HG02938 (cell line): ENCODE data around the gene GNA12.
"Not testable (repeated sequence)": the region's sequence is repeated elsewhere in the genome, so short reads cannot be mapped to it uniquely, and the experiment has no call there.

Experiments used
- ATAC-seq: cut with Tn5 transposase; IDR thresholded peaks from one replicate; pipeline ENCODE4 v1.9.1; 2021; ENCODE audit warnings: mild to moderate bottlenecking, moderate library complexity; ENCODE audit not compliant: unreplicated experiment

GNA12 gene

GRCh38 chr7:2757904-2758672, 86.0 kb downstream of the GNA12 start:
- peak; percentile 80 for ATAC-seq

- ATAC-seq, result no peak
Observed at GRCh38 chr7:2757361-2757903, 86.7 kb downstream of the GNA12 start.

- ATAC-seq, result no peak
Observed at GRCh38 chr7:2755531-2755930, 88.6 kb downstream of the GNA12 start.

GRCh38 chr7:2754912-2755311, 89.2 kb downstream of the GNA12 start:
- ATAC-seq, result no peak

- ATAC-seq, result no peak
Observed at GRCh38 chr7:2754086-2754485, 90.0 kb downstream of the GNA12 start.

- no peak for ATAC-seq
Observed at GRCh38 chr7:2753148-2753547, 91.0 kb downstream of the GNA12 start.

GRCh38 chr7:2751086-2751485, 93.0 kb downstream of the GNA12 start:
- no peak for ATAC-seq

- no peak for ATAC-seq
Observed at GRCh38 chr7:2750004-2750407, 94.1 kb downstream of the GNA12 start.

- not testable (repeated sequence) for ATAC-seq
Observed at GRCh38 chr7:2748684-2749083, 95.4 kb downstream of the GNA12 start.

GRCh38 chr7:2743523-2744185, 100.5 kb downstream of the GNA12 start:
- not testable (repeated sequence) for ATAC-seq

GRCh38 chr7:2738766-2739549, 105.2 kb downstream of the GNA12 start:
- ATAC-seq, result no peak

- no peak for ATAC-seq
Observed at GRCh38 chr7:2737771-2738540, 106.2 kb downstream of the GNA12 start.

- ATAC-seq, result not testable (repeated sequence)
Observed at GRCh38 chr7:2737005-2737743, 106.9 kb downstream of the GNA12 start.

GRCh38 chr7:2736411-2736914, 107.6 kb downstream of the GNA12 start:
- no peak for ATAC-seq

GRCh38 chr7:2735744-2736143, 108.4 kb downstream of the GNA12 start:
- ATAC-seq, result no peak

- no peak for ATAC-seq
Observed at GRCh38 chr7:2734751-2735571, 109.1 kb downstream of the GNA12 start.

- ATAC-seq, result no peak
Observed at GRCh38 chr7:2734084-2734686, 109.9 kb downstream of the GNA12 start.

GRCh38 chr7:2732959-2733584, 111.0 kb downstream of the GNA12 start:
- ATAC-seq, result no peak
